Measurements from ENCODE around the gene HSPA12B. TPM values are rescaled to one million over a fixed set of nuclear protein-coding genes. Genes with fewer than 3 reads are reported as not detected.
A peak's percentile ranks its signal among the peaks of the same experiment; 100 is the strongest.

The HSPA12B gene
- total and polyA plus RNA-seq, 7 donors, result 4.0 to 9.7 (median 7.5) TPM

- TF ChIP-seq CTCF (IDR thresholded peaks at IDR 0.05), result no peak
- intact Hi-C loops (cut with DNase I), result no loop called here
- Histone ChIP-seq H3K4me1 (no peaks in the 10 kb centered on the region), H3K27me3 (ENCODE audit: insufficient read depth in 3 of 3, low read length in 2 of 3) (no peaks in the 10 kb centered on the region), H3K27ac (no peak overlapping the region), H3K4me3 (no peak overlapping the region), H3K36me3 (ENCODE audit: insufficient read depth in 1 of 2, low read depth in 1 of 2) (no peaks in the 10 kb centered on the region), H3K9me3 (peaks cover 3% of the 10 kb centered on the region)
- ATAC-seq, result no peak
- peak in 1 of 2 donors; percentile 6 for DNase-seq
- WGBS, 3 donors, result 78 to 88% (median 83%) methylated on average over 15 of the region's 15 CpGs
Observed at GRCh38 chr20:3696745-3697587, 35.5 kb upstream of the HSPA12B start.

- no peaks in the 10 kb centered on the region for H3K36me3 ChIP-seq (ENCODE audit: insufficient read depth in 1 of 2, low read depth in 1 of 2)
Observed at GRCh38 chr20:3697588-3698305, 34.7 kb upstream of the HSPA12B start.

DNA sequence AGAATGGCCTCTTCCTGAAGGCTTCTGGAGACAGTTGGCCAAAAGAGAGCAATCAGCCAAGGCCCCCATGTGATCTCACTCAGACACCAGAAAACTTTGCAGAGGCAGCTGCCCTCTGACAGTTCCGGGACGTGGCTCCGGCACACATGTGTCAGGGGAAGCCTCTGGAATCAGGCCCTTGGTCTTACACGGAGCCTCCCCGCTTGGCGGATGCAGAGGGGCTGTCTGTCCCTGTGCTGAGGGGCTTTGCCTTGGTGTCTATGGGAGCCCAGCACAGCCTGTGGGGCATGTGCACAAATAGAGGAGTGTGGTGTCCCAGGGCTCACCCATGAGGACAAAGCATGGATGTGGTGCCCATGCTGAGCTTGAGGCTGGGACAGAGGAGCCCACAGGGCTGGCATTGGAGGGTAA lies 33.9 kb upstream of the HSPA12B start:
- H3K36me3 ChIP-seq (ENCODE audit: insufficient read depth in 1 of 2, low read depth in 1 of 2), result no peaks in the 10 kb centered on the region
- no peaks in the 10 kb centered on the region for H3K27me3 ChIP-seq (ENCODE audit: insufficient read depth in 3 of 3, low read length in 2 of 3)
- peak in 3 of 4 donors; percentile 17 to 27 (median 23) for ATAC-seq
- peaks cover 3% of the 10 kb centered on the region for H3K9me3 ChIP-seq
- H3K4me1 ChIP-seq, result no peaks in the 10 kb centered on the region
- H3K27ac ChIP-seq, result no peak overlapping the region
- H3K4me3 ChIP-seq, result no peak overlapping the region
- no peak for TF ChIP-seq CTCF (IDR thresholded peaks at IDR 0.05)
- intact Hi-C loops (cut with DNase I), result no loop called here
- 43 to 49% (median 45%) methylated on average over 6 of the region's 6 CpGs for WGBS, 3 donors
- DNase-seq, result no peak

More at GRCh38 chr20:3697588-3698305, 34.7 kb upstream of the HSPA12B start:
- Histone ChIP-seq H3K4me1 (no peaks in the 10 kb centered on the region), H3K27me3 (ENCODE audit: insufficient read depth in 3 of 3, low read length in 2 of 3) (no peaks in the 10 kb centered on the region), H3K27ac (no peak overlapping the region), H3K9me3 (peaks cover 3% of the 10 kb centered on the region), H3K4me3 (no peak overlapping the region)
- intact Hi-C loops (cut with DNase I), result no loop called here
- TF ChIP-seq CTCF (IDR thresholded peaks at IDR 0.05), result no peak
- ATAC-seq (no peak), DNase-seq (peak in 1 of 2 donors; percentile 31)
- 52 to 69% (median 54%) methylated on average over 17 to 18 of the region's 18 CpGs for WGBS, 3 donors

- no peak overlapping the region for H3K27ac ChIP-seq
- TF ChIP-seq CTCF (IDR thresholded peaks at IDR 0.05), result no peak
- ATAC-seq, result no peak
Observed at GRCh38 chr20:3699037-3699436, 33.4 kb upstream of the HSPA12B start.

More at GRCh38 chr20:3699037-3699436, 33.4 kb upstream of the HSPA12B start:
- Histone ChIP-seq H3K9me3 (peaks cover 3% of the 10 kb centered on the region), H3K36me3 (ENCODE audit: insufficient read depth in 1 of 2, low read depth in 1 of 2) (no peaks in the 10 kb centered on the region), H3K4me1 (no peaks in the 10 kb centered on the region), H3K4me3 (no peak overlapping the region), H3K27me3 (ENCODE audit: insufficient read depth in 3 of 3, low read length in 2 of 3) (no peaks in the 10 kb centered on the region)
- peak in 1 of 2 donors; percentile 45 for DNase-seq
- intact Hi-C loops (cut with DNase I), result no loop called here
- WGBS, 3 donors, result 57 to 68% (median 59%) methylated on average over 16 of the region's 16 CpGs

All from psoas muscle (tissue), 8 donors.